MCF 10A (cell line): Measurements from ENCODE around the gene PNMA6A. TPM values are rescaled to one million over a fixed set of nuclear protein-coding genes. Genes with fewer than 3 reads are reported as not detected.
"Not testable (repeated sequence)": the region's sequence is repeated elsewhere in the genome, so short reads cannot be mapped to it uniquely, and the experiment has no call there.

Source experiments
- Bru-seq: library from RNA; stranded (reverse); fragments of 400-500 nt; gene quantifications from one replicate; lab custom pipeline; 2021; lab: Mats Ljungman, UMichigan
- BruChase-seq, 2 experiments: library from RNA; stranded (reverse); fragments of 400-500 nt; gene quantifications; one replicate each; lab custom pipeline; 2021; lab: Mats Ljungman, UMichigan
- BruUV-seq: library from RNA; stranded (reverse); fragments of 400-500 nt; replicated peaks from 2 replicates; lab custom pipeline; 2021; lab: Mats Ljungman, UMichigan
- CTCF ChIA-PET: fragments of 300-600 bp; sonication (Branson Sonifier 250); formaldehyde crosslinking; extraction: SDS; loops from one replicate; lab custom pipeline; 2021; ENCODE audit warnings: antibody characterized with exemption, inconsistent platforms; lab: Yijun Ruan, JAX
- POLR2A ChIA-PET: fragments of 300-600, 350-650 bp; sonication (Branson Sonifier 250); formaldehyde crosslinking; extraction: SDS; loops from one replicate; lab custom pipeline; 2020; ENCODE audit warnings: antibody characterized with exemption, inconsistent platforms; lab: Yijun Ruan, JAX
- DNase-seq: peaks from one replicate; pipeline ENCODE4 v3.0.0-alpha.2; 2018; ENCODE audit not compliant: unreplicated experiment
- H3K27ac Mint-ChIP-seq: one replicate; pipeline ENCODE4 v1.8.0; 2022; ENCODE audit warnings: mild to moderate bottlenecking, low read depth, mixed read lengths; ENCODE audit not compliant: unreplicated experiment
- H3K27me3 Mint-ChIP-seq: one replicate; pipeline ENCODE4 v1.8.0; 2022; ENCODE audit warnings: mixed read lengths; ENCODE audit not compliant: insufficient read depth, unreplicated experiment
- H3K36me3 Mint-ChIP-seq: one replicate; pipeline ENCODE4 v1.8.0; 2022; ENCODE audit warnings: mild to moderate bottlenecking, moderate library complexity, mixed read lengths; ENCODE audit not compliant: insufficient read depth, unreplicated experiment
- H3K4me1 Mint-ChIP-seq: one replicate; pipeline ENCODE4 v1.8.0; 2022; ENCODE audit warnings: mixed read lengths; ENCODE audit not compliant: insufficient read depth, unreplicated experiment
- H3K4me3 Mint-ChIP-seq: one replicate; pipeline ENCODE4 v1.8.0; 2022; ENCODE audit warnings: mild to moderate bottlenecking, moderate library complexity, mixed read lengths; ENCODE audit not compliant: unreplicated experiment
- H3K9me3 Mint-ChIP-seq: one replicate; pipeline ENCODE4 v1.8.0; 2022; ENCODE audit warnings: mixed read lengths; ENCODE audit not compliant: unreplicated experiment
- CTCF ChIP-seq: fragments of 200-600 bp; IDR thresholded peaks from one replicate; pipeline ENCODE4 v1.8.0; 2022; ENCODE audit warnings: antibody characterized with exemption, mild to moderate bottlenecking; ENCODE audit not compliant: unreplicated experiment
- intact Hi-C: fragments of 100-400 bp; cut with micrococcal nuclease; formaldehyde crosslinking; loops from 2 replicates; pipeline ENCODE4 v1.14.1; 2022
- long read RNA-seq: library from polyadenylated mRNA; stranded (forward); transcript quantifications from one replicate; pipeline ENCODE4 v2.0.0, GENCODE V29; 2022
- total RNA-seq: library from RNA; stranded (reverse); gene quantifications from 2 replicates; pipeline ENCODE4 v1.2.3, GENCODE V29; 2022

PNMA6A gene
- total RNA-seq (not detected in 2 replicates), Bru-seq, nascent RNA (not detected), BruChase-seq, experiment 1, labeled RNA remaining after a 6-hour chase (not detected), BruChase-seq, experiment 2, labeled RNA remaining after a 2-hour chase (not detected)
- long read RNA-seq, result 0 reads

GRCh38 chrX:153071909-153072583 is at the start of gene PNMA6A:
Gene PNMA6A, plus strand, starts transcription at chrX:153072454. Its CDS starts 609 bp downstream, at chrX:153073063.
- CTCF ChIA-PET, H3K4me1 Mint-ChIP-seq, H3K27me3 Mint-ChIP-seq, H3K27ac Mint-ChIP-seq, BruUV-seq, H3K9me3 Mint-ChIP-seq, H3K4me3 Mint-ChIP-seq, H3K36me3 Mint-ChIP-seq, DNase-seq, POLR2A ChIA-PET, intact Hi-C loops: not testable (repeated sequence)

- intact Hi-C loops, H3K27ac Mint-ChIP-seq, BruUV-seq, H3K4me1 Mint-ChIP-seq, POLR2A ChIA-PET, H3K9me3 Mint-ChIP-seq, H3K27me3 Mint-ChIP-seq, H3K4me3 Mint-ChIP-seq, CTCF ChIA-PET, DNase-seq, H3K36me3 Mint-ChIP-seq: not testable (repeated sequence)
Measured at GRCh38 chrX:153026501-153026900, 45.8 kb upstream of the PNMA6A start.

- CTCF ChIA-PET, POLR2A ChIA-PET, H3K27ac Mint-ChIP-seq, H3K4me1 Mint-ChIP-seq, H3K9me3 Mint-ChIP-seq, H3K36me3 Mint-ChIP-seq, H3K4me3 Mint-ChIP-seq, intact Hi-C loops, H3K27me3 Mint-ChIP-seq, DNase-seq, BruUV-seq: not testable (repeated sequence)
Measured at GRCh38 chrX:153028487-153028886, 43.8 kb upstream of the PNMA6A start.

- H3K27ac Mint-ChIP-seq, result no peak overlapping the region
- no TSS peak for BruUV-seq
- H3K4me1 Mint-ChIP-seq, result no peaks in the 10 kb centered on the region
- TF ChIP-seq CTCF, result no peak
- ChIA-PET CTCF (interaction anchor here (0.9 kb wide), 1 partner anchor 9 kb away, joined by 3 read pairs; no protein-coding TSS in a partner anchor), POLR2A (no interaction called here)
- DNase-seq, result no peak
- no peaks in the 10 kb centered on the region for H3K27me3 Mint-ChIP-seq
- H3K4me3 Mint-ChIP-seq, result no peak overlapping the region
- no peaks in the 10 kb centered on the region for H3K9me3 Mint-ChIP-seq
- intact Hi-C loops, result no loop called here
- H3K36me3 Mint-ChIP-seq, result no peaks in the 10 kb centered on the region
Measured at GRCh38 chrX:153029162-153029561, 43.1 kb upstream of the PNMA6A start.

GRCh38 chrX:153029875-153030274 is 42.4 kb upstream of the PNMA6A start:
- POLR2A ChIA-PET, result no interaction called here
- TF ChIP-seq CTCF, result no peak
- CTCF ChIA-PET, result interaction anchor here (0.9 kb wide), 1 partner anchor 10 kb away, joined by 3 read pairs; no protein-coding TSS in a partner anchor
- intact Hi-C loops, result no loop called here
- no peaks in the 10 kb centered on the region for H3K4me1 Mint-ChIP-seq
- BruUV-seq, result no TSS peak
- no peak for DNase-seq
- H3K9me3 Mint-ChIP-seq, result no peaks in the 10 kb centered on the region
- H3K27ac Mint-ChIP-seq, result no peak overlapping the region
- no peak overlapping the region for H3K4me3 Mint-ChIP-seq
- H3K36me3 Mint-ChIP-seq, result no peaks in the 10 kb centered on the region
- H3K27me3 Mint-ChIP-seq, result no peaks in the 10 kb centered on the region
